ENCODE data around the gene SCUBE3.

The SCUBE3 gene

DNA sequence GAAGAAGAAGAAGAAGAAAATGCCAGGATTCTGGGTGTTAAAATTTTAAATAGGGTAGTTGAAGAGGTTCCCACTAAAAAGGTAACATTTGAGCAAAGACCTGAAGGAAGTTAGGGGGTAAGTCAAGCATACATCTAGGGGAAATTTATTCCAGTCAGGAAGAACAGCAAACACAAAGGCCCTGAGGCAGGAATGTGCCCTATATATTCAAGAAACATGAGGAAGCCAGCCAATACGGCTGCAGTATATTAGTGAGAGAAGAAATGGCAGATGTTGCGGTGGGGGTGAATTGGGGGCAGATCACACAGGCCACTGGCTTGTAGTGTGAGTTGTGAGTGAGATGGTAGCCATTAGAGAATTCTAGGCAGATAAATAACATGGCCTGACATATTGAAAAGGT, 51.8 kb downstream of the SCUBE3 start:
- no peak for DNase-seq (ENCODE audit: low read depth in 2 of 3, low spot score in 2 of 3)

DNA sequence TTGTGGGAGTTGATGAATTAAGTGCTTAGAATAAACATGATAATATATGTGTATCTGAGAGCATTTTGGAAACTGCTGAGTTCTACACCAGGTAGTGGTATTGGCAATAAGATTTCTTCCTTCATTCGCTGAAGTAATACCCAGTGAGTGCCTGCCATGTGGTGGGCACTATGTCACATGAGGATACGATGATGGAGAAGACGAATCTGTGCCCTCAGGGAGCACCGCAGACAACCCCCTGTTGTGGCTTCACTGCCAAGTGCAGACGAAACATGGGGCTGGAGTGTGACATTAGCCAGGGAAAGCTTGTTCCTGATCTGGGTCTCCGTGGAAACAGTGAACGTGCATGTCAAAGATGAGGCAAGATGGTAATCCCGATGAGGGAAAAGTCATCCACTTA, 53.7 kb downstream of the SCUBE3 start:
- DNase-seq (ENCODE audit: low read depth in 2 of 3, low spot score in 2 of 3): no peak

DNA sequence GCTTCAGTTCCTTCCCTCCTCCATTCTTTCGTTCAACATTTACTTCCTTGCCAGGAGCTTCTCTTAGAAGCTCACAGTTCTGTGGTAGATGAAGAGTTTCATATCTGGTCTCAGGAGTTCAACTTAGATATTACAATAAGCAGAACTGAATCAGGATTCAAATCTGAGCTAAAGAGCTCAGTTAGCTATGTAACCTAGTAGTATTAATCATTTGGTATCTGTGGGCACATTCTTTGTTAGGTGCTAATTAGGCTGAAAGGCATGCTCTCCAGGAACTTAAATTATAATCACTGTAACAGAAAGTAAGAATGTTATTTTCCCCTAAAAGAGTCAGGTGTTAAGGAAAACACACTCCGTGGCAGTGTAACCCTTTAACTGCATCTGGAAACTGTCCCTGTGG, 54.1 kb downstream of the SCUBE3 start:
- DNase-seq (ENCODE audit: low read depth in 2 of 3, low spot score in 2 of 3): no peak

DNA sequence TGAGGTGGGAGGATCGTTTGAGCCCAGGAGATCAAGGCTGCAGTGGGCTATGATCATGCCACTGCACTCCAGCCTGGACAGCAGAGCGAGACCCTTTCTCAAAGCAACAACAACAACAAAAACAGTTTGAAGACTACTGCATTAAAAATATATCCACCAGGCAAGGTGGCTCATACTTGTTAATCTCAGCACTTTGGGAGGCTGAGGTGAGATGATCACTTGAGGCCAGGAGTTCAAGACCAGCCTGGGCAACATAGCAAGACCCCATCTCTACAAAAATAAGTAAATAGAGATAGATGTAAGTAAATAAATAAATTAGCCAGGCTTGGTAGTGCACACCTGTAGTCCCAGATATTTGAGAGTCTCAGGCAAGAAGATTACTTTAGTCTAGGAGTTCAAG, 58.2 kb downstream of the SCUBE3 start:
- DNase-seq (ENCODE audit: low read depth in 2 of 3, low spot score in 2 of 3): no peak

DNA sequence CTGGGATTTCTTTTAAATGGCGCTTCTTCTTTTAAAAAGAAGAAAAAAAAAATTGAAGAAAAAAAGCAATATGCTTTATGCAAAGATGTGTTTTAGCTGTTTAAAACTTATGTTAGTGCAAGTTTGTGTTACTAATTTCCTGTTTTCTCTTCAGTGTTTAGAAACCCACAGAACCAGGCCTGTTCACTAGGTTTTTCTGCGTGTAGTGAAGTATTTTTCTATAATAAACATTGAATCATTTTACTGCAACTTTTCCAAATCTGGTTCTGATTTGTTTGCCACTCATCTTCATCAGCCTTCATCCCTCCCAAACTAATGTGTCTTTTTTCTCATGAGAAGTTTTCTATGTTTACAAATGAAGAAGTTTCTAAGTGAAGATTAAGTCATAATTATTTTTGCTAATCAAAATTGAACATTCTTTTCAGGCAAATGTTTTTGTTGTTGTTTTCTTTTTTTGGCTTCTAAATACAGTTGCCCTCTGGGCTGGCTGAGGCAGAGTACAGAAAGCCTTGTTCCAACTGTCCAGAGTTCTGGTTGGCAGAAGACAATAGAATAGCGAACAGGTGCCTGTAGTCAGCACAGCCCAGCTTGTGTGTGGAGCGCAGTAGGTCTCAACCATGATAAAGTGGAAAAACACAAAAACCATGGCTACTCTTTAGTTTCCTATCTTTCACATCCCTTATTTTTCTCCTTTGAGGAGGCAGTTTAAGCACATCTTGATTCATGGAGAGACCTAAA, 60.2 kb downstream of the SCUBE3 start:
- DNase-seq (ENCODE audit: low read depth in 2 of 3, low spot score in 2 of 3): no peak

DNA sequence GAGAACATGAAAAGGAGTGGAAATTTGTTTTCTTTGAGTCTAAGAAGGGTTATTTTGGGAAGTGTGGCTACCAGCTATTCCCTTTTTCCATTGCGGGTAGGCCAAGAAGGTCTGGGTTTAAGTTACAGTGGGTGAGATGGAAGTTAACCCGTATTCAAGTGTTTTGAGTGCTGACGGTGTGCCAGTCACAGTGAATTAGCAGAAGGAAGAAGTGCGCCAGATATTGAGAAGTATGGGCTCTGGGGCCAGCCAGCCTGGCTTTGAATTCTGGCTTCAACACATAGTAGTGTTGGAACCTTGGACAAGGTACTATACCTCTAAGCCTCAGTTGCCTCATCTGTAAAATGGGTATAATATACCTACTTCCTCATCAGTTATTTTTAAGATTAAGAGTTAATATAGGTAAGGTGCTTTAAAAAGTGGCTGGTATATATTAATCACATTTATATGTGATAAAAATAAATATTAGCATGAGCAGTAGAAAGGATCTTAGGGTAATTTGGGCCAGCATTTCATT, 62.0 kb downstream of the SCUBE3 start:
- no peak for DNase-seq (ENCODE audit: low read depth in 2 of 3, low spot score in 2 of 3)

DNA sequence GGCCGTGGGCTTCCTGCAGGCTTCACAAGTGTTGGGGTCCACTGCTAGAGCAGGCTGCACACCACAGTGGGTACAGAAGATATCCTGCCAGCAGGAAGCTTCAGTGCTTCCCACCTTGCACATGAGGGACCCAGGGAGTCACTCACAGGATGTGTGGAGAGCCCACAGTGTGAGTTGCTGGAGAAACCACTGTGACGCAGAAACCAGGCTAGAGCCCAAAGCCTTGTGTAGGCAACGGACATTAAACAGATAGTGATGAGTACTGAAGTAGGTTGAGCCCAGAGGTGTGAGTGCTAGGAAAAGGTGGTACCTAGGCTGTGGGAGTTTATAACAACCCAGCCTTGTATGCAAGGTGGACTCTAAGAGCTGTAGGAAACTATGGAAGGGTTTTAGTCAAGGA, 65.0 kb downstream of the SCUBE3 start:
- no peak for DNase-seq (ENCODE audit: low read depth in 2 of 3, low spot score in 2 of 3)

DNA sequence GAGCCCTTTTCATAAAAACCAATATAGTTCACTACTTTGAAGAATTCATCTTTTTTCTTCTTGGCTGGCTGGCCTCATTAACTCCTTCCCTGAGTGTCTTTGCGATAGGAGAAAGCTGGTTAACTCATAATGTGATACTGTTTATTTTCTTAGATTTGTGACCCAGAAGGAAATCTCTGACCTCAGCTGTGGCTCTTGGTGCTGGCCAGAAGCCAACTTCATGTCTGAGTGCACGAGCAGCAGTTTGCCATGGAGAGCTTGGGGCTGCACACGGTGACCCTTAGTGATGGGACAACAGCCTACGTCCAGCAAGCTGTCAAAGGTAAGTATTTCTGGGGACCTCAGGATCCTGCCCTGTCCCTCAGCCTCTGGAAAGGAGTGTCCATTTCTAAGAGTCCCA, 67.1 kb downstream of the SCUBE3 start:
- DNase-seq (ENCODE audit: low read depth in 2 of 3, low spot score in 2 of 3): no peak

DNA sequence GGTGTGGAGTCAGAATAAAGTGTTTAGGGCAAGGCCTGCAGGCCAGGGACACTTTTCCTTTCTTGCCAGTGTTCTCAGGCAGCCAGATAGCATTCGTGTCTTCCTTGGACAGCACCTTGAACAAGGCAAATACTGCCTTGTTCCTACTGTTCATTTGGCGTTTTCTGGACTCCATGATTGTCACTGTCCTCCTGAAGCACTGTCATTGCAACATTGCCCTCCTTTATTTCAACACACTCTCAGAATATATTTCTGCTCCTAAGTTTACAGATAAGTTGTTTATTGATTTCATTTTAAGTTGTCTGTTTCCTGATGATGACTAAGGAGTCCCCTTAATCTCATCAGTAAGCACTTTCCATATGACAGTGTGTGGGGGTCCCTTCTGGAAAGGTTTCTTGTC, 68.7 kb downstream of the SCUBE3 start:
- DNase-seq (ENCODE audit: low read depth in 2 of 3, low spot score in 2 of 3): no peak

DNA sequence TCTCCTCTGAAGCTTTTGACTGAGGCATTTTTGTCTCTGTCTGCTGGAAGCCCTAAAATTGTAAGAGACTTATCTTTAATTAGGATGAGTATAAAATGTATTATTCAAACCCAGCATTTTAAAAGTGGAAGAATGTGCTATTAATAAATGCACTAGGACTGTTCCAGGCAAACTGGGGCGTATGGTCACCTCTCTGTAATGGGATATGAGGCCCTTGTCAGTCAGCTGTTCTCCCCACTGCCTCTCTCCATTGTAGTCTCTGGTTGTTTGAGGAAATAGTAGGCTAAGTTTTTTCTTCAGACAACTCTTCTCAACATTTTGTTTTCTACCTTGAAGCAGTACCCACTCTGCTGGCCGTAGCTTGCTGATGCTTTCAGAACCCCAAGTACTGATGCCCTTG, 69.6 kb downstream of the SCUBE3 start:
- no peak for DNase-seq (ENCODE audit: low read depth in 2 of 3, low spot score in 2 of 3)

DNA sequence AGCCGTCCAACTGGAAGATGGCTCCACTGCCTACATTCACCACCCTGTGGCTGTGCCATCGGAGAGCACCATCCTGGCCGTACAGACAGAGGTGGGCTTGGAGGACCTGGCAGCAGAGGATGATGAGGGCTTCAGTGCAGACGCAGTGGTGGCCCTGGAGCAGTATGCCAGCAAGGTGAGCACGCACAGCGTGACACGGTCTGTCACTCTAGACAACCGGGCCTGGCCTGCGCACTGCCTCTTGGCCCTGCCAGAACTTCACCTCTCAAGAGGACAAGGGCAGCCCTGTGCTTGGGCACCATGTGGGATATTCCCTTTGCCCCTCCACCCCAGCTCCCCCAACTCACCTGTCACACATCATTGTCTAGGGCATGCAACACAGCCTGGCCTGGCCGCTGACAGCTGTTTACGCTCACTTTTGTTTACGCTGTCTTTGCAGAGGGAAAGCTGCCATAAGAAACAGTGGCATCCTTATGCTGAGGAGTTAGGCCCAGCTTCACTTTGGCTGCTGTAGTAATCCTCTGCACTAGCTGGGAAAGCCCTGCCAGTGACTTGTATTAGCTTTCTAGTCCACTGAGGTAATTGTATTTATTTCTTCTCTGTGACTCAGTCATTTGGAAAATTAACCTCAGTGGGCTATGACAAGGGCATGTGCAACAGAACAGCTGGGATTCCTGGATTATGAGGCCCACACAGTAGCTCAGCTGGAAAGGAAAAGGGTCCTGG, 74.1 kb downstream of the SCUBE3 start:
- no peak for DNase-seq (ENCODE audit: low read depth in 2 of 3, low spot score in 2 of 3)

DNA sequence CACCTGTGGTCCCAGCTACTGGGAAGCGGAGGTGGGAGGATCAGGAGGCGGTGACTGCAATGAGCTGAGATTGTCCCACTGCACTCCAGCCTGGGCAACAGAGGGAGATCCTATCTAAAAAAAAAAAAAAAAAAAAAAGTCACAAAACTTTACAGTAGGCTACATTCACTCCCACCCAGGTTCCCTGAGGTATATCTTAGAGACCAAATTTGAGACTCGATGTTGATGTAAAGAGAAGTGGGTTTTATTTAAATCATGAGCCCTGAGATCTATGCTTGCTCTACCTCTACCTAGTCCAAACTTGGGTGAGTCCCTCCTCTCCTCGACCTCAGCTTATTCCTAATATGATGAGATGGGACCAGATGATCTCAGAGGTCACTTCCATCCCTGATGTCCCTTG, 75.1 kb downstream of the SCUBE3 start:
- DNase-seq (ENCODE audit: low read depth in 2 of 3, low spot score in 2 of 3): no peak

DNA sequence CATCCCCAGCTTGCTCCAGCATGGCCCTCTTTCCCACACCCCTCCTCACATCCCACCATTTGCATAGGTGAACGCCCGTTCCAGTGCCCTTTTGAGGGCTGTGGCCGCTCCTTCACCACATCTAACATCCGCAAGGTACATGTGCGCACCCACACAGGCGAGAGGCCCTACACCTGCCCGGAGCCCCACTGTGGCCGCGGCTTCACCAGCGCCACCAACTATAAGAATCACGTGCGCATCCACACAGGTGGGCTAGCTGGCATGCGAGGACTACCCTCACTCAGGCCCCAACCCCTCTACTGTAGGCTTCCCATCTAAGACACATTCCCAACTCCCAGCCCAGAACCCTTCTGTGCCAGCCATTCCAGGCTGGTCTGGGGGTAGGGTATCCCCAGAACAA, 77.7 kb downstream of the SCUBE3 start:
- DNase-seq (ENCODE audit: low read depth in 2 of 3, low spot score in 2 of 3): no peak

DNA sequence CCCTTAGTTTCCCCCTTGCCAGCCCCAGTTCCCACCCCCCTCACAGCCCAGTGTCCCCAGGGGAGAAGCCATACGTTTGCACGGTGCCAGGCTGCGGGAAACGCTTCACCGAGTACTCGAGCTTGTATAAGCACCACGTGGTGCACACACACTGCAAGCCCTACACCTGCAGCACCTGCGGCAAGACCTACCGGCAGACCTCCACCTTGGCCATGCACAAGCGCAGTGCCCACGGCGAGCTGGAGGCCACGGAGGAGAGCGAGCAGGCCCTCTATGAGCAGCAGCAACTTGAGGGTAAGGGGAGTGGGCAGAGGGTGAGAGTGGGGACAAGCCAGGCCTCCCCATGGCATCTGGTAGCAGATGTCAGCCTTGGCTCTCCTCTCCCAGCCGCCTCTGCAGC, 78.7 kb downstream of the SCUBE3 start:
- no peak for DNase-seq (ENCODE audit: low read depth in 2 of 3, low spot score in 2 of 3)

DNA sequence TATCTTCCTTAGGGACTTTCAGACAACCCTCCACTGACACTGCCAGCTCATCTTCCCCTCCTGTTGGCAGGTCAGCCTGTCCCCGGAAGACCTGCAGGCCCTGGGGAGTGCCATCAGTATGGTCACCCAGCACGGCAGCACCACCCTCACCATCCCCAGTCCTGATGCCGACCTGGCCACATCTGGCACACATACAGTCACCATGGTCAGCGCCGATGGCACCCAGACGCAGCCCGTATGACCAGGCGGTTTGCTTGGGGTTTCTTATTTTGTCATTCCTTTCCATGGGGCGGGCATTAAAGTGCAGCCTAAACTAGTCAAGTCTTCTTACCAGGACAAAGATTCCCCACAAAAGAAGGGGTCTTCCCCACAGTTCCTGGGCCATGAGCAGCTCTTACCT, 79.9 kb downstream of the SCUBE3 start:
- DNase-seq (ENCODE audit: low read depth in 2 of 3, low spot score in 2 of 3): no peak

DNA sequence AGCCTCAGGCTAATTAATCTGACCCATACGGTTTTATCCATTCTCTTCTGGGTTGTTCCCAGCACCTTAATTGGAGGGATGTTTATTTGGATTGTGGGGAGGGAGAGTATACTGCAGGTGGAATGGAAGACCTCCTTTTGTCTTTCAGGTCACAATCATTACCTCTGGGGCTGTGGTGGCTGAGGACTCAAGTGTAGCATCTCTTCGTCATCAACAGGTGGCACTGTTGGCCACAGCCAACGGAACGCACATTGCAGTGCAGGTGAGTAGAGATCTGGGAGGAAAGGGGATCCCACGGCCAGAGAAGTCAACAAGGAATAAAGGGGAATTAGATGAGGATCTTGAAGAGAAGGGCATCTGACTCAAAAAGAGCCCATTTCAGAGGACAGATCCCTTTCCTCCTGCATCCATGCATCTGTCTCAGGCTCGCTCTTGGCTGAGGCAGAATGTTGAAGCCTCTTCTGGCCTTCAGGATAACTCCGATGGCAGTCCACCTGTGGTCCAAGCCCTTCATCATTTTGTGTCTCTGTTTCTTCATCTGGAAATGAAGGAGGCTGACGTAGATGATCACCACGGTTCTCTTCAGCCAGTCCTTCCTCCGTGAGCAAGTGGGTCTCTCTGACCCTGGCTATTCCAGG, 80.7 kb downstream of the SCUBE3 start:
- no peak for DNase-seq (ENCODE audit: low read depth in 2 of 3, low spot score in 2 of 3)

DNA sequence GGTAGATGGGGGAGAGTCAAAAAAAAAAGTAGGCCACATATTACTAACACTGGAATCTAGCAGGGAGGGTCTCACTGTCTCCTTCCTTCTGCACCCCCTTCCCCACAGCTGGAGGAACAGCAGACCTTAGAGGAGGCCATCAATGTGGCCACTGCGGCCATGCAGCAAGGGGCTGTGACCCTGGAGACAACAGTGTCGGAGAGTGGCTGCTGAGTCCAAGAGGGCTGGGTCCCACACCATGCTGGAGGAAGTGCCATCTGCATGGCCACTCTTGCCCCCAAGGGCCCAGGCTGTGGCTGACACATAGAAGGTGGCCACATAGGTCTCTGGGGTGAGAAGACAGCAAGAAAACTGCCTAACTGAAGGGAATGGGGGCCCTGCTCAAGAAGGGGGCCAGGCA, 81.3 kb downstream of the SCUBE3 start:
- DNase-seq (ENCODE audit: low read depth in 2 of 3, low spot score in 2 of 3): no peak

DNA sequence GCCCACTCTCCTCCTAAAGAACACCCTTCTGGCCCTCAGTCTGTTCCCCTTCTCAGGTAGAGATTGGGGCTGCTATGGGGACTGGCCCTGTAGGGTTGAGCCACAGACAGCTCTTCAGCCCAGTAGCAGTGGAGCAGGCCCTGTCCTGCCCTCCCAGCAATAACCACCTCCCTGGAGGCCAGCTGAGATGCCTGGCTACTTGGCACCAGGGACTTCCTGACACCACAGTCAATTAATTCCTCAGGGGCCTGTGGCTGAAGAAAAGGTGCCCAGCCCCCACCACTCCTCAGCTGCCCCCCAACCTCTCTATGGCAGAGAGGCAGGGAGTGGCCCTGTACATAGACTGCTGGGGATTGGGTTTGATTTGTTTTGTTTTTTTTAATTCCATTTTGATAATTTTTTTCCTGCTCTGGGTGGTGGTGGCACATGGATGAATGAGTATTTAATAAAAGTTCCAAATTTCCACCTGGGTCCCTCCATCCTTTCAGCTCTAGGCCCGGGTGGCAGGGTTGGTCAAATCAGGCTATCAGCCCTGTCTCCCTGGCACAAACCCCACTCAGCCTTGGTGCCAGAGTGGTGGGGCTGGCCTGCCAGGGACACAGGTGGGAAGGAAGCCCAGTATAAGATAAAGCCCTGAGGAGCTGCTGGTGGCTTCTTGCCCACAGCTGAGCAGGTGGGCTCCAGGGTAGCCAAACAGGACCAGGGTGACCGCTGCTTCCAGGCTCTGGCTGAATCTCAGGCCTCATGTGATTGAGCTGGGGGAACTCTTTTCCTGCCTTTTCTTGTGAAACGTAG, 82.0 kb downstream of the SCUBE3 start:
- no peak for DNase-seq (ENCODE audit: low read depth in 2 of 3, low spot score in 2 of 3)

DNA sequence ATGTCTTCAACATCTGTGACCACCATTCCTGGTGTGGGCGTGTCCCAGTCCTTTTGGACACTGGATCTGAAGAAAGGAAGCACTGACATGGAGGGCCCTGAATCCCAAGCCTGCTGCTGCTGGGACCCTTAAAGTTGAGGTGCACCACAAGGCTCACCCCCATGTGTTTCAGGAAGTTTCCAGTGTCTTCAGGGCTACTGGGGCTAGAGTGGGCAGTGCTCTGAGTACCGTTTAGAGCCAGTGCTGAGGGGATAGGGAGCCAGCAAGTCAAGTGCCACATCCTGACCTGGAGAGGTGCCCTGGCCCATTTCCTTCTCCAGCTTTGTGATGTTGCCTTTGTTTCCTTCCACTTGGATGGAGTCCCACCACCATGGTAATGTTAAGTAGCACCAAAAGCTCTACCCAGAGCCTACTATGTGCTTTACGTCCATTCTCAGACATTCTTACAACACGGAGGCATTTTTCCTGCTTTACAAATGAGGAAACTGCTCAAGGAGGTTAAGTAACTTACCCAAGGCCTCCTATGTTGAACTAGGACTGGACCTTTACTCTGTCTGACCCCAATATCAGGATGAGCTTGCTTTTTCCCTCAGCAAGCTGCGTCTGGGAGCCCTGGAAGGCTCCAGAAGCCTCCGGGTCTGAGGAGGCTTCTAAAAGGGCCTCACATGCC, 83.3 kb downstream of the SCUBE3 start:
- no peak for DNase-seq (ENCODE audit: low read depth in 2 of 3, low spot score in 2 of 3)

DNA sequence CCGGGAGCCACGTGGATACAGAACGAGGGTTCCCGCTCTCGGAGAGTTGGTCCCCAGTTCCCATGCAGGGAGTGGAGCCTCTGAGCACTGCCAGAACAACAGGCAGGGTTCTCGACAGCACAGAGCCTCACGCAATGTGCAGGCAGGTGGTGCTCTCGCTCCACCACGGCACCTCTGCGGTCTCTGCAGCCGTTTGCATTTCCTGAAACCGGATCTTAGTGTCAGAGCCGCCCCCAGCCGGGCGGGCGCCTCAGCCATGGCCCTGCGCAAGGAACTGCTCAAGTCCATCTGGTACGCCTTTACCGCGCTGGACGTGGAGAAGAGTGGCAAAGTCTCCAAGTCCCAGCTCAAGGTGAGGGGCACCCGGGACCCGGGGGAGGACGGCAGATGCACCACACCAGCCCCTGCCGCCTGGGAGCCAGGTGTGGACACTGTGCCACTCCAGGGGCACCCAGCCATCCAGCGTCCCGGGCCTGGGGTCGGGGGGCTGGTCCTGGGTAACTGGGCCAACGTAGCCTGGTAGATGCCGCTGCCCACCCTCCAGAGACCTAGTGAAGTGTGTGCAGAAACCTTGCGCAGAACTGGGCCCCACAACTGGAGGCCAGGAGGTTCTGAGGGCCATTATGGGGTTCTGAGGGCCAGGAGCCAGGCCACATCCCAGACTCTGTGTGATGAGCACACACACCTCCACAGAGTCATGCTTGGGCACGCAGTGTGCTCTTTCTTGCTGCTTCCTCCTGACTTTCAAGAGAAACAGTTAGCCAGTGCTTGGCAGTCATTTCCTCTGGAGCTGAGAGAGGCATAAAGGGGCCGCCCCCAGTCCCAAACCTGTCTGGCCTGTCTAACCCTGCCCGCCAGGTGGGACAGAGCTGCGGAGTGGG, 84.1 kb downstream of the SCUBE3 start, which contains the start of gene DEF6:
Gene DEF6, plus strand, starts transcription at position 218 of the 881 bp plus-strand sequence. Its CDS starts 39 bp downstream, at position 257.
- peak; percentile 56 to 72 (median 67) for DNase-seq (ENCODE audit: low read depth in 2 of 3, low spot score in 2 of 3)
